A673 (cell line): ENCODE data around the gene PARD3. TPM values are rescaled to one million over a fixed set of nuclear protein-coding genes. Genes with fewer than 3 reads are reported as not detected.

Source experiments
- BruUV-seq: library from RNA; stranded (reverse); fragments of 400-500 nt; replicated peaks from 2 replicates; lab custom pipeline; 2021; lab: Mats Ljungman, UMichigan
- CTCF ChIA-PET: fragments of 300-600 bp; sonication (Branson Sonifier 250); formaldehyde crosslinking; loops from one replicate; lab custom pipeline; 2022; ENCODE audit warnings: antibody characterized with exemption; lab: Charles Lee
- POLR2A ChIA-PET: fragments of 300-600 bp; sonication (Branson Sonifier 250); formaldehyde crosslinking; loops from one replicate; lab custom pipeline; 2022; ENCODE audit warnings: antibody characterized with exemption; ENCODE audit not compliant: low non-redundant PET; lab: Charles Lee
- DNase-seq: peaks from one replicate; pipeline ENCODE4 v3.0.0-alpha.2; 2015; ENCODE audit warnings: low spot score
- H3K27ac ChIP-seq: fragments of 200-600 bp; sonication (generic); 2 replicates; pipeline ENCODE4 v1.5.1; 2016; ENCODE audit warnings: mixed run types, low read depth, mild to moderate bottlenecking, mixed read lengths, antibody characterized with exemption, low read length; ENCODE audit not compliant: poor library complexity, severe bottlenecking
- H3K27me3 ChIP-seq: fragments of 200-600 bp; sonication (generic); replicated peaks from 2 replicates; pipeline ENCODE4 v1.6.1; 2017; ENCODE audit warnings: mixed run types, low read depth, mild to moderate bottlenecking, mixed read lengths, antibody characterized with exemption, low read length; ENCODE audit not compliant: insufficient read depth, poor library complexity
- H3K36me3 ChIP-seq: fragments of 200-600 bp; sonication (generic); 2 replicates; pipeline ENCODE4 v1.6.1; 2016; ENCODE audit warnings: mixed run types, mild to moderate bottlenecking, mixed read lengths, antibody characterized with exemption, low read length; ENCODE audit not compliant: insufficient read depth, poor library complexity, severe bottlenecking
- H3K4me1 ChIP-seq: fragments of 200-600 bp; sonication (generic); 2 replicates; pipeline ENCODE4 v1.6.1; 2017; ENCODE audit warnings: mixed run types, mild to moderate bottlenecking, mixed read lengths, antibody characterized with exemption, low read length; ENCODE audit not compliant: insufficient read depth, poor library complexity, severe bottlenecking
- H3K4me3 ChIP-seq: fragments of 200-600 bp; sonication (generic); 2 replicates; pipeline ENCODE4 v1.5.1; 2016; ENCODE audit warnings: low read depth, mixed run types, mild to moderate bottlenecking, mixed read lengths, low read length; ENCODE audit not compliant: poor library complexity, severe bottlenecking
- H3K9me3 ChIP-seq: fragments of 200-600 bp; sonication (generic); 2 replicates; pipeline ENCODE4 v1.6.1; 2016; ENCODE audit warnings: mixed run types, low read depth, mild to moderate bottlenecking, mixed read lengths, antibody characterized with exemption, low read length; ENCODE audit not compliant: poor library complexity, severe bottlenecking
- CTCF ChIP-seq: fragments of 300-800, 200-600 bp; sonication (generic); conservative IDR thresholded peaks from 2 replicates; pipeline ENCODE4 v1.5.1; 2017; ENCODE audit warnings: low read depth, mild to moderate bottlenecking, antibody characterized with exemption, low read length, moderate library complexity, mixed read lengths
- EZH2 ChIP-seq: fragments of 200-600 bp; sonication (generic); IDR thresholded peaks from 2 replicates; pipeline ENCODE4 v1.6.1; 2017; ENCODE audit warnings: borderline replicate concordance, low read depth, mild to moderate bottlenecking, mixed read lengths, antibody characterized with exemption, low read length; ENCODE audit not compliant: poor library complexity, severe bottlenecking
- intact Hi-C: fragments of 100-400 bp; cut with micrococcal nuclease; formaldehyde crosslinking; loops from one replicate; pipeline ENCODE4 v1.10.0; 2022; ENCODE audit not compliant: unreplicated experiment
- total RNA-seq: library from RNA; stranded (reverse); gene quantifications from 2 replicates; pipeline ENCODE4 v1.2.3, GENCODE V29; 2021

PARD3 gene
- total RNA-seq, 1 experiment from 2014 or later: 28.0 TPM

- peaks cover 55% of the 10 kb centered on the region for H3K4me1 ChIP-seq
- ChIA-PET POLR2A (no interaction called here), CTCF (no interaction called here)
- TF ChIP-seq EZH2: no peak
- TF ChIP-seq CTCF: no peak
- H3K36me3 ChIP-seq: no peaks in the 10 kb centered on the region
- no peaks in the 10 kb centered on the region for H3K27me3 ChIP-seq
- no peaks in the 10 kb centered on the region for H3K9me3 ChIP-seq
- intact Hi-C loops: no loop called here
- H3K4me3 ChIP-seq: no peak overlapping the region
- DNase-seq: no peak
- no peak overlapping the region for H3K27ac ChIP-seq
- no TSS peak for BruUV-seq
Measured at GRCh38 chr10:34185998-34186397, 629.1 kb downstream of the PARD3 start.

- DNase-seq: peak; percentile 43
- no peak overlapping the region for H3K27ac ChIP-seq
- no peak for TF ChIP-seq EZH2
- no peak for TF ChIP-seq CTCF
- H3K4me3 ChIP-seq: no peak overlapping the region
- no TSS peak for BruUV-seq
- H3K27me3 ChIP-seq: no peaks in the 10 kb centered on the region
- CTCF ChIA-PET: no interaction called here
- no peaks in the 10 kb centered on the region for H3K9me3 ChIP-seq
- peaks cover 46% of the 10 kb centered on the region for H3K4me1 ChIP-seq
- intact Hi-C loops: no loop called here
- POLR2A ChIA-PET: no interaction called here
- H3K36me3 ChIP-seq: no peaks in the 10 kb centered on the region
Measured at GRCh38 chr10:34184939-34185386, 630.1 kb downstream of the PARD3 start.

- Histone ChIP-seq H3K27ac (no peak overlapping the region), H3K36me3 (no peaks in the 10 kb centered on the region), H3K9me3 (no peaks in the 10 kb centered on the region), H3K4me3 (no peak overlapping the region), H3K27me3 (no peaks in the 10 kb centered on the region), H3K4me1 (peaks cover 46% of the 10 kb centered on the region)
- BruUV-seq: no TSS peak
- DNase-seq: no peak
- TF ChIP-seq EZH2: no peak
- no peak for TF ChIP-seq CTCF
- CTCF ChIA-PET: no interaction called here
- POLR2A ChIA-PET: no interaction called here
- intact Hi-C loops: no loop called here
Measured at GRCh38 chr10:34184397-34184796, 630.7 kb downstream of the PARD3 start.
